NCI-H2029 treated with DMSO at 0.1 percent for 48 hours (cell line): ENCODE results near the gene KCNQ1.

Experiments used
- DNase-seq: peaks from one replicate; lab custom pipeline; 2025; lab: John Stamatoyannopoulos, UW

The KCNQ1 gene

DNA sequence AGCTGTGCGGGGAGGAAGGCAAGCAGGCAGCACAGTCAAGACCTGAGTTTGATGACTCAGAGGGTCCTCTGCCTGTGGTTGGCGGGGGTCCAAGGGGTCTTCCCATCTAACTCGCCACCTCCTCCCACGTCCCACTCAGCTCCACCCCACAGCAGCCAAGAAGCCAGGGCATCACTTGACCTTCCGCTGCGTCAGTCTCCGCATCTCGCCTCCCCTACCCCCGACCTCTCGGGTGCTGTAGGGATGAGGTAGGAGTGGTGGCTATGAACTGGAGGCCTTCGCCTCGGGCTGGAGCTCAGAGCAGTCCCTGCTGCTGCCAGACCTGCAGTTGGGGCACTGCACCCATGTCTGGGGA, 350.1 kb downstream of the KCNQ1 start:
- DNase-seq: no peak

DNA sequence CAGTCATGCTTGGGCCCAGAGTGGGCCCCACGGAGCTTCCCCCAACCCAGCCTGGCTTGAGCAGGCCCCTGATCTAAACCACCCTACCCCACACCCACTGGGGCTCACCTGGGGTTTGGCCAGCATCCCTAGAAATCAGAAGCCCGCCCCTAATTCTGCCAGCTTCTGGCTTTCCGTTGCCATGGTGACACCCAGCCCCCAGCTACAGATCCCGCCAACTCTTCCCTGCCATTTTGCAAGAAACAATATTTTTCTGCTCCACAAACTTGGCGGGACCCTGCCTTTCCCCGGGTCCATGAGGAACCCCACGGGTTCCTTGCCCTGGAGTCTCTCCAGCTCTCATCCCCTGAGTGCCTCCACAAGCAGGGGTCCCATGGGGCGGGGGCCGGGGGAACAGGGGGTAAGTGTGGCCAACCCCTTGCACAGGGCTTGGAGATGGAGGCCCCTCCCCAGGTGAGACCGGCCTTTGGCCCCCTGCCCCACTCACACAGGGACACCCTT, 350.7 kb downstream of the KCNQ1 start:
- DNase-seq: no peak

DNA sequence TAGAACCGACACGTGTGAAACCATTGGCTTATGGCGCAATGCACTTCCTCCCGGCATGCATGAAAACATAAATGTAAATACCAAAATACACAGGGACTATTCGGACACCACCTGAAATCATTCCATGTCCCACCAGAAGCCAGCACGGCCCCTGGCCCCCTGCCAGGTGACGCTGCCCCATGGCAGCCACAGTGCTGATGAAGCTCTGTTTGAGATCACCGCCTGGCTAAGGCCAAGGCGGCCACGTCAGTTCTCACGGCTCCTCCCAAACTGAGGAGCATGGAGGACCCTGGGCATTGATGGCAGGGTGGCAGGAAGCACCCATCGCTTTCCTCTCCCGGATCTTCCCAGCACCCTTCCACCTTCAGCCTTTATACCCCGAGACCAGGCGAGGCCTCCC, 351.3 kb downstream of the KCNQ1 start:
- DNase-seq: no peak

DNA sequence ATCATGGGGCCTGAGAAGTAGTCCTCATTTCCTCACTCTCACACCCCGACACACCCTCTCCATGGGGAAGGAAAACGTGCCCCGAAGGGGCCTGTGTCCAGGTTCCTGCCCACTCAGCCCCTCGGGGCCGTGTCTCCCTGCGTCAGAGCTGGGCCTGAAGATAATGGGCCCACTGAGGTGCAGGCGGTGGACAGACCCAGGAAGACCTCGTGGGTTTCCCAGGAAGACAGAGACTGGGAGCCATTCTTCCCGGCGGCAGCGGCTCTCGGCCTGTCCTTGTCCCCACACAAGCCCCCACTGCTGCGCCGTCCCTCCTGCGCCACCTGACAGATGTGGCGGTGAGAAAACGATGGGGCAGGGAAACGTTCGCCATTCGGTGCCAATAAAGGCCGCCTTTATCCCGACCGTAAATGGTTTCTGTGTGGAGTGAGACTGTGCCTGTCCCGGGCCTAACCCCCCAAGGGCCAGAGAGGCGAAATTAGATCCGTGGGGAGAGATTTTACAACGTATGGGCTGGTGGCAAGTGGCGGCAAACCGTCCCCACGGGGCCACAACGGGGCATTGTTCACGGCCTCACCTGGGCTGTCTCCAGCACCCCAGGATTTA, 351.8 kb downstream of the KCNQ1 start:
- no peak for DNase-seq

DNA sequence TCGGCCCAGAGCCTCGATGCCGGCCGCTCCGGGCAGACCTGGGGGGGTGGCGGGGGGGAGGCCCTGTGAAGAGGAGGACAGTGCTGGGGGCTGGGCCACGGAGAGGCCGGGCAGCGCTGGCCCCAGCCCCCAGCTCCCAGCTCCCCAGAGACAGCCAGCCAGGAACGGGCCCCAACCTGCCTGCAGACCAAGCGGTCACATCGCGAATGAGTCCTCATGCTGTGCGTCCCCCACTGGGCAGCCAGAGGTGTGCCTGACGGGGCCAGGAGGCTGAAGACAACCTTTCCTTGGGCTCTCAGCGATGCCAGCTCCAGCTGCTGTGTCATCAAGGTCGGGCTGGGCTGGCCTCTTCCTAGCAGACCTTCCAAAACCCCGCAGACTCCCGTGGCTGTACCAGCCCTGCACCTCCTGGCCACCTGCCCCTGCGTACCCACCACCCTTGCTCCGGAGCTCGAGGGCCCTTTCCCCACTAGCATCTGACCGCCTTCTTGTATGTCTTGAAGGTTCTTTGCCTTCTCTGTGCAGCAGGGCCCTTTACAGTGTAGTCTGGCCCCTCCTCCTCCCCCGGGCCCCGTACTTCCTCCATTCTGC, 352.4 kb downstream of the KCNQ1 start:
- no peak for DNase-seq

DNA sequence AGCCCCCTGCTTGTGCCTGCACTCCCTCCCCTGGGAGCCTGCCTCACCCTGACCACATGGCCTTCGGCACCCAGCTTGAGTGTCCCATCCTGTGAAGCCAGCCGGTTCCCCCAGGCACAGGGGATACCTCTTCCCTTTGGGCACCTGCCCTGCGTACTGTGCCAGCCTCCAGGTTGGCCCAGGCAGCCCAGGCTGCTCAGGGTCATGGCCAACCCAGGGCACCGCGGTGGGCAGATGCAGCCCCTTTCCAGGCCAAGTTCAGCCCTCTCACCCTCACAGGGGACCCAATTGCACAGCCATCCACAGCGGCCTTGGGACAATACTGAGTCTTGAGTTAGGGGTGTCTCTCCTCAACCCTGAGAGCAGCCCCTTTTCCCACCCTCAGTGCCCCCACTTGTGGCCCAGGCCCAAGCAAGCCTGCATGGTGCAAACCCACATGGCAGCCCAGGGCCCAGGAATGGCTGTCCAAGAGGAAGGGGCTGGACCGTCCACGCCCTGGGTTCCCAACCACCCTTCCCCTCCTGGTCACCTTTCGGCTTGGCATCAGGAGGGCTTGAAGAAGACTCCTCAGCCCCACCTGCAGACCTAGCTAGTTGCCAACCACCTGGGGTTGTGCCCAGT, 353.0 kb downstream of the KCNQ1 start:
- DNase-seq: no peak

DNA sequence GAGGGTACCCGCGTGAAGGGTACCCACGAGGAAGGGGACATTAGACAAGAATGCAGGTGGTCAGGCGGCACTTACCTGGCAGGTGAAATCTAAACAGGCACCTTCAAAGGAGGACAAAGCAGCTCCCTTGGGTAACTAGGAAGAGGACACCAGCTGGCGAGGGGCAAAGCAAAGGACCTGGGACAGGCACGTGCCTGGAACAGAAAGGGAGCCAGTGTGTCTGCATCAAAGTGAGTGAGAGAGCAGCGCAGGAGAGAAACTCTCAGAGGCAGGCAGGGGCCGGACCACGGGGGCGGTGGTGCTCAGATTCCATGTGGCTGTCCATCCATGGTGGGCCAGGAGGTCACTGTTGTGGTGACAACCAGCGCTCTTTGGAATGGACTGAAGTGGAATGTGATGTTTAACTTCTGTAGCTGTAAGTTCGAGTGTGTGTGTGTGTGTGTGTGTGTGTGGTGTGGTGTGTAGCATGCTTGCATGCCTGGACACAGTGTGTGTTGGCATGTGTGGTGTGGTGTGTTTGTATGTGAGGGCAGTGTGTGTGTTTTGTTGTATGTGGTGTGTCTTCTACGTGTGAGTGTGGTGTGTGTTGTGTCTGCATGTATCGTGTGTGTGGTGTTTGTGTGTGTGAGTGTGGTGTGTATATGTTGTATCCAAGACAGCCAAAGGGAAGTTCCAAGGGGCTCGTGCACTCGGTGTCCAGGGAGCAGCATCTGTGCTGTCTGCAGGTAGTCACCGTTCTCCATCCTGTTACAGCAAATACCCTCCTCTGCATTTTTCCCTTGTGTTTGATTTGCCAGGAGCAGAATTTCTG, 354.3 kb downstream of the KCNQ1 start:
- DNase-seq: no peak

DNA sequence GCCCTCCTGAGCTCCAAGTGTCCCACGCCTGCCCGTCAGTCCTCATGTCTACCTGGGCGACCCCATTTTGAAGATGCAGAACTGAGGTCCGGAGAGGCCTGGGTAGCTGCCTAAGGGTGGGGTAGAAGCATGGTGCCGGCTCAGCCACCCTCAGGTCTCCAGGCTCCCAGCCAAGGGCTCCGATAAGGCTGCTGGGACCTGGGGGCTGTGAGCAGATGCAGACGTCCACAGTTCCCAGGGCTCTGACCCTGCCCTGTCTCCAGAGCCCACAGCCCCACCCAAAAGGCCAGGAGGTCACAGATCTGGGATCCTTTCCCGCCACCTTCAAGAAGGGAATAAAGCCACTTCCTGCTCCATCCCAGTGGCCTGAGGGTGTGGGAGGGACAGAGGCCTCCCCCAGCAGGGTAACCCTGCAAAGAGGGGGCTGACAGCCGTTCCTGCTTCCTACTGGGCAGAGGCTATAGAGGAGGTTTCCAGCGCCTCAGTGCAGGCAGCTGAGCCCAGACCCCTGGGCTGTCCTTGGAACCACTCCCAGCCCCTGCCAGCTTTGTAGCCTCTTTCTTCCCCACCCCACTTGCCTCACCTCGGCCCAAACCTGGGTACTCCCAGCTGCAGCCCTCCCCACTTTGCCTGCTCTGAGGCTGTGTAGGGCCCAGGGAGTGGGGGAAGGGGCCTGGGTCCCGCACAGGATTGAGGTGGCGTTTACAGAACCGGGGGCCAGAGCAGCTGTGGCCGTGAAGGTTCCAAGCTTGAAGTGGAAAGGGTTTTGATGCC, 355.3 kb downstream of the KCNQ1 start:
- DNase-seq: no peak

DNA sequence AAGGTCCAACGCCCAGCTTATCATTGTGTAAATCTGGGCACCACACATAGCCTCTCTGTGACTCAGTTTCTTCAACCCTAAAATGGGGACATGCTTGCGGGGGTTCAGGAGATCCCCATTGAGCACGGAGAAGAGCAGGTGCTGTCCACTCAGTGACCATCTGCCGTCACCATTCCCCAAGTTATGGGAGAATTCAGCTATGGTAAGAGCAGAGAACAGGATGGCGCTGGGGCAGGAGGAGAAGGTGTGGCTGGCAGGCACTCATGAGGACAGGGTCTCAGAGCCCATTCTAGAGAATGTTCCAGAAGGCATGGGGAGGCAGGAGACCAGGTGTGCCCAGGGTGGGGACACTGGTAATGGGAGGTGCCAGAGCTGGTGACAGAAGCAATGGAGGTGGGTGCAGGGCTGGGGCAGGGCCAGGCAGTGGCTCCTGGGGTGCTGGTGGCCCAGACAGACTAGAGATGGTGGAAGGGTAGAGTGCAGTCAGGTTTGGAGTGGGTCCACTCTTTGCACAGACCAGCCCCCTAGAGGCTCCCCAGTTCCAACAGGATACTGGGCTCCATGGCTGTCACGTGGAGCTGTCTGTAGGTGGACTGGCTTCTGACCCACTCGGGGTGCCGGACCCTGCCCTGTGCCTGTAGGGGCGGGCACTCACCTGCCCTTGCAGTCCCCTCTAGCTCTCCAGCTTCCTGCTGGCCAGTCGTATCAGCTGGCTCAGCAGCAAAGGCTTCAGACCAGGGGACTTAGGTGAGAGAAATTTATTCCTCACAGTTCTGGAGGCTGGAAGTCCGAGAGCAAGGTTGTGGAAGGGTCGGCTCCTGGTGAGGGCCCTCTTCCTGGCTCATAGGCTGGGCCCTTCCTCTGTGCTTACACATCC, 356.1 kb downstream of the KCNQ1 start:
- DNase-seq: no peak

DNA sequence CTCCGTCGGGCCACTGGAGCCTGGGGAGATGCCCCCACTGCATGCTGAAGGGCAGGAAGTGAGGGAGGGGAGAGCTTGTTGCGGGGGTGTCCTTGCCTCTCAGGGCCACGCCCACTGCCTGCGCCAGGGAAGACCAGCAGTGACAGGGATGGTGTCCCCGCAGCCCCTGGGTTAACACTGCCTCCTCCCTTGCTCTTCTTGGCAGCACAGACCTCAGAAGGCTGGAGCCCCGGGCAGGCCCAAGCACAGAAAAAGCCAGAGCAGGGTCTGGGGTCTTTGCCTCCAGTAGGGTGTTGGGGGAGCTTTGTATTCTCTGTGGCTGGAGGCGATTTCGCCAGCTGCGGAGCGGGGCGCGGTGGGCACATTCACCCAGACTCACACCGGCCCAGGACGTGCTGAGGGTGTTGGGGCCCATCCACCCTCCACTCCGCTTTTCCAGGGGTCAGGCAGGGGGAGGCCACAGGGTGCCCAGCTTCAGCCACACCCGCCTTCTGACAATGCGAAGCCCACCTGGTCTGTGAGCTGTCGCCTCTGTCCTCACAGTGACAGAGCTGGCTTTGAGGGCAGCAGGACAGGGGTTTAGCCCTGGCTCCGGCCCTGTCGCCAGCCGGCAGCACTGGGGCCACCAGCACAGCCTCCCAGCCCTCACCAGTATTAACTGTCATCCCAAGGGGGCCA, 357.0 kb downstream of the KCNQ1 start:
- DNase-seq: no peak

DNA sequence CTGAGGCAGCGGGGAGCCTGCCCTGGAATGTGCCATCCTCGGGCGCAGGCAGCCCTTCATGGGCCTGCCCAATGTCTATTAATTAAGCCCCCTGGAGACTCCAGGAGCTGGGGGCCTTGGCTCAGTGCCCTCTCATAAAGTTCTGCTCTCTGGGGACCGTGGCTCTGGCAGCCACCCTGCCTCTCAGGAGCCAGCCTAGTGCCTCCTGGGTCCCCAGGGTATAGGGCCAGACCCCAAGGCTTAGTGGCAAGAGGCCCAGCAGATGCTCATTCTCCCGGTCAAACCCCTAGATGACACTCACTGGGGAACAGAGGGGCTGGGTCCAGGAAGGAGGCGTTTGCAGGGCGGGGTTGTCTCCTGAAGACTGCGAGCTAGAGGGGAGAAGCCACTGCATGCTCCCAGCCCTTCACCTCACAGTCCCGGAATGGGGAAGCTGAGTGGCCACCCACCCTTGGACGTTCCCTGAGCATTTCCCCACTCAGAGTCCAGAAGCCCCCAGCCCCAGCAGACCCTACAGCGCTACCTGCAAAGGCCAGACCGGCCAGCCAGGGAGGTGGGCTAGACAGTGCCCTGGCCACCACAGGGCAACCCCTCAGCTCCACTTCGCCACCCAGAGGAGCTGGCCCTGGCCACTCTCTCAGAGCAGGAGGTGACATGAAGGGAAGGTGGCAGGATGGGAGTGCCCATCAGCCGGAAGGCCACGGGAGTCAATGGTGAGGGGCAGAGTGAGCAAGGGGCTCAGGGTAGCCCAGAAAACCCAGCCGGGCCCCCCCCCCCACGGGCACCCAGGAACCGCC, 357.8 kb downstream of the KCNQ1 start:
- DNase-seq: no peak

DNA sequence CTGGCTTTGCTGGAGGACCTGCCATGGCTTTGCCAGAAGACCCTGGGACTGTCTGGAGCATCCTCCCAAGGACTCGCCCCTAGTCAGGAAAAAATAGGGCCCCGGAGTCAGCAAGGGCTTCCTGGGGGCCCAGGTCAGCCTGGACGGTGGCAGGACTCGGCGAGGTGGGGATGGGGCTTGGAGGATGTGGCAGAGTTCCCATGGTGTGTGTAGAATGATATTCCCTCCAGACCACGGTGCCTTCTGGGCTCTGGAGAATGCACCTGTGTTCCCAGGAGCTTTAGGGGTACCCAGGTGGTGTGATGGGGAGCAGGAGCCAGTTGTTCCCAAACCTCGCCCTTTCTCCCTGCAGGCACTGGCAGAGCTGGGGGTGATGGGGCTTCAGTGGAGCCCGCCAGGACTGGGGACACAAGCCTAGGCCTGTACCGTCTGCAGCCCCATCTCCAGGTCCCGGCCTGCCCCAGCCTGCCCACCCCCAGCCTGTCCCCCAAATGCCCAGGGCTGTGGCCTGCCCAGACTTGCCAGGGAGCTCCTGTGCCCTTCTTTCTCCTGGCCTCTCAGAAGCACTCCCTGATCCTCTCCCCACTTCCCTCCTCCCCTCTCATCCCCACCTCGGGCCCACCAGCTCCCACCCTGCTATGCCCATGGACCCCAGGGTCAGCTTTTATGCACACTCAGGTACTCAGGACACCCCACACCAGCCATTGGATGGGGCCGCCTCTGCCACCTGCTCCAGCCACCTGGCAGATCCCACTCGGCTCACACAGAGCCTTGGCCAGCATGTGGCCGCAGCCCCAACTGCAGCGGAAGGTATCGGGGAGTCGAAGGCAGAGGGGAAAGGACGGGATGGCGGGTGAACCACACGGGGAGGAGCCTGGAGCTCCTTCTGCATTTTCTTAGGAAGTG, 358.6 kb downstream of the KCNQ1 start:
- DNase-seq: no peak

DNA sequence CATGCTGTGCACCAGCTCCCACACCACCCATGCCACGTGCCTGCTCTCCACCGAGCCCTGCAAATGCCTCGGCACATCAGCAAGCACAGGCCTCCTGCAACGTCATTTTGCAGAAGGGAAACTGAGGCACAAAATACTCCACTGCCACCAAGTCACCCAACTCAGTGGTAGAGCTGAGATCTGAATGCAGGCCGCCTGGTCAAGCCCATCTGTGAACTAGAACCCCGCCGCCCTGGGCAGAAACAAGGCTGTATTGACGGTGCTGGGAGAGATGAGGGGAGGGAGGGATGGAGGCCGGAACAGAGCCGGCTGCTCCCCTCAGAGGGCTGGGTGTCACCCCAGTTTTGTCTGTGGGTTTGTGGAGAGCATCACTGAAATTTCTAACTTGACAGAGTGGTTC, 359.4 kb downstream of the KCNQ1 start:
- no peak for DNase-seq

DNA sequence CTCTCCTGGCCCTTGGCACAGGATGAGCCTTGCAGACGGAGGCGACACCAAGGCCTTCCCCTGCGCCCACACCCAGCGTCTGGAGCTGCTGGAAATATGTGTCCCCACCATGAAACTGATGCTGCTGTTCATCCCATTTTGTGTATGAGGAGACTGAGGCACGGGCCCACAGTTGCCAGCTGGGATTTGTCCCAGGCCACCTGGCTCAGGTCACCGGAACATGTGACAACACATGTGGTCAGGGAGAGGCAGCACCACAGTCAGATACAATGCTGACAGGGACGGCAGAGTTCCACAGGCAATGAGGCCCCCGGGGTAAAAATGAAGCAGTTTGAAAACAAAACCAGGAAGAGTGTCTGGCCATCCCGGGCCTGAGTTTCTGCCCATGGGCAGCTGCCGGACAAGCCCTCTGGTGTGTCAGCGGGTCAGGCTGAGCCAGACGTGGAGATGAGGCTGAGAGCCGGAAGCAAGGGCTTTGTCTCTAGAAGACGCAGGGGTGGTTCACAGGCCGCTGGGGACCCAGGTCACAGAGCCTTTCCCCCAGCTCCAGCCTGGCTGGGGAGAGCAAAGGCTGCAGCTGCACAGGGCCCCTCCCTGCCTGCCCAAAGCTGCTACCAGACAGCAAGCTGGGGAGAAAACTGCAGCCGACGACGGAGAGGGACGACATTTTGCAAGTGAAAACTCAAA, 360.0 kb downstream of the KCNQ1 start:
- DNase-seq: no peak

DNA sequence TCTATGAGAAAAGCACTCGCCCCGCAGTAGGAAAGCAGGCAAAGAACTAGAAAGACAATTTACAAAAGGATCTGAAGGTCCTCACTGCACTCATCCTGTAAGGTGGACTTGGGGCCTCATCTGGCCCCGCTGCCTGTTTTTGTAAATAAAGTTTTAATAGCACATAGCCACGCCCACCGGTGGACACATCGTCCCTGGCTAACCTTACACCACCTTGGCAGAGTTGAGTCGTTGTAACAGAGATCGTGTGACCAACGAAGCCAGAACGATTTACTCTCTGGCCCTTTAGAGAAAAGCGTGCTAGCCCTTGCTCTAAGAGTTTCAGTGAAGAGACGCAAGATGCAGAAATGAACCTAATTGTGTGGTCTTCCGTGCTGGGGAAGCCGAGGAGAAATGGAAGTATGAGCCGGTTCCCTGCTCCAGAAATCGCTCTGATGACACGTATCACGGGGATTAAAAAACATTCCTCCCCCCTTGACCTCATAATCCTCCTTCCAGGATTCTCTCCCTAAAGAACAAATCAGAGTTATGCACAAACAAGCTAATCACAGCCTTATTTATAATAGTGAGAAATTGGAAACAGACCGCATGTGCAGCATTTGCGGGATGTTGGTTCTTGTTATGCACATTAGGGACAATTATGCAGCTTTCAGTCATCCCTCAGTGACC, 360.7 kb downstream of the KCNQ1 start:
- DNase-seq: no peak

DNA sequence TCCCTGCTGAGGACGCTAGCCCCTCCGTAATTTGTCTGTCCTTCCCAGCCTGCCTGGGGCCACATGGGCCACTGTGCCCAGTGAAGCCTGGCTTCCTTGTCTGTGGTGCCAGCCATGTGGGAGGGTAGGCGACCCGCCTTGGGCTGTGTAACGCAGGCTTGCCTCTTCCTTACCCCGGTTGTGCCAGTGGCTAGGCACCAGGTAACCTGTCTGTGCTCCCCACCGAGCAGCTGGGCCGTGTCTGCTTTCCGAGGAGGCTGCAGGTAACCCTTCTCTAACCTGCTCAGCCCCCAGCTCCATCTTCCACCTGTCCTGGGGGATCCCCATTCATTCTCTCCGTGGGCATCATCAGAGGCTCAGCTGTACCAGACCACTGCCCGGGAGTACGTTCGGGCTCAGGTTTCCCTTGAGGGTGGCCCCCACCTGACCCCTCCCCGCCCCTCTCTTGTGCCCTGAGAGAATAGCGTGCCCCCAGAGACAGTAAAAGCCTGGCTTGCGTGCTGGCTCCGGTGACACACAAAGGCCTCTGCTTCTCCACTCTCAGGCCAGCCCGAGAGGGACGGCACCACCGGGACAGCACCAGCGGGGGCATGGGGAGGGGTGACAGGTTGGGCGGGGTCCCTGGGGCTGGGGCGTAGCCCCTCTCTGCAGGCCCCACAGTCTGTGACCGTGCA, 361.7 kb downstream of the KCNQ1 start:
- DNase-seq: no peak
